HepG2 (cell line): ENCODE results near the gene ZBED1. TPM values are rescaled to one million over a fixed set of nuclear protein-coding genes. Genes with fewer than 3 reads are reported as not detected.

Source experiments
- NCOA5 ChIP-seq: sonication (generic); formaldehyde crosslinking; IDR thresholded peaks from 2 replicates; pipeline ENCODE4 v1.4.0; 2020; ENCODE audit warnings: missing genetic modification reagents
- PAF1 ChIP-seq: IDR thresholded peaks from 2 replicates; pipeline ENCODE4 v1.6.1; 2016; ENCODE audit warnings: missing genetic modification reagents, missing compliant biosample characterization
- RFX3 ChIP-seq: IDR thresholded peaks from 2 replicates; pipeline ENCODE4 v1.6.1; 2016; ENCODE audit warnings: missing biosample characterization, missing genetic modification reagents
- SRSF4 ChIP-seq: fragments of 200-400 bp; formaldehyde crosslinking; IDR thresholded peaks from one replicate; pipeline ENCODE4 v1.6.1; 2018; ENCODE audit warnings: mild to moderate bottlenecking, low read depth, low read length, moderate library complexity; ENCODE audit not compliant: poor library complexity, severe bottlenecking
- ZBTB20 ChIP-seq: sonication (generic); formaldehyde crosslinking; IDR thresholded peaks from 2 replicates; pipeline ENCODE4 v1.8.1; 2023; ENCODE audit warnings: missing genetic modification reagents, low read depth, mild to moderate bottlenecking, borderline replicate concordance
- ZNF12 ChIP-seq: sonication (generic); formaldehyde crosslinking; IDR thresholded peaks from 2 replicates; pipeline ENCODE4 v1.5.0; 2020; ENCODE audit warnings: missing genetic modification reagents
- ZNF747 ChIP-seq: sonication (generic); formaldehyde crosslinking; IDR thresholded peaks from 2 replicates; pipeline ENCODE4 v1.8.1; 2023; ENCODE audit warnings: missing genetic modification reagents, mild to moderate bottlenecking, borderline replicate concordance
- polyA plus RNA-seq, 8 experiments: library from polyadenylated mRNA; depleted of rRNA in 3 of 8; stranded (reverse) in 7 of 8; unstranded in 1 of 8; fragments of >200 nt; fragmentation: Illumina TruSeq in 4 of 8; extraction: Trizol in 4 of 8; gene quantifications; 2 replicates each; pipeline versions ENCODE4 v1.2.1 to v1.2.3, GENCODE V29; 2011 to 2016; ENCODE audit warnings: low read depth in 4 of 8, missing spikeins in 1 of 8, mixed read lengths in 1 of 8; ENCODE audit not compliant: insufficient read depth in 1 of 8
- total RNA-seq, 5 experiments: library from RNA; depleted of rRNA; stranded (reverse); fragments of >200 nt; fragmentation: Illumina TruSeq; extraction: Trizol; gene quantifications; 2 replicates each; pipeline ENCODE4 v1.2.3, GENCODE V29; 2016; ENCODE audit warnings: low read depth in 1 of 5
- TF ChIP-seq, protein P1 (sequence below): sonication (generic); formaldehyde crosslinking; IDR thresholded peaks from 2 replicates; pipeline ENCODE4 v1.4.0; 2020; ENCODE audit warnings: missing genetic modification reagents
- TF ChIP-seq, protein P2 (sequence below): sonication (generic); formaldehyde crosslinking; IDR thresholded peaks from 2 replicates; pipeline ENCODE4 v1.5.0; 2020; ENCODE audit warnings: missing genetic modification reagents
- TF ChIP-seq, protein P3 (sequence below): sonication (generic); formaldehyde crosslinking; IDR thresholded peaks from 2 replicates; pipeline ENCODE4 v1.4.0; 2020; ENCODE audit warnings: missing genetic modification reagents
- TF ChIP-seq, protein P4 (sequence below): sonication (generic); formaldehyde crosslinking; IDR thresholded peaks from 2 replicates; pipeline ENCODE4 v1.4.0; 2020; ENCODE audit warnings: missing genetic modification reagents, borderline replicate concordance
- TF ChIP-seq, protein P5 (sequence below): sonication (generic); formaldehyde crosslinking; IDR thresholded peaks from 2 replicates; pipeline ENCODE4 v1.5.0; 2020; ENCODE audit warnings: missing genetic modification reagents

The ZBED1 gene
- total and polyA plus RNA-seq, 2 of the 13 experiments (the other 11 are each of a cell fraction or from before 2014, with no cell fraction given): 20.0 to 29.8 TPM

DNA sequence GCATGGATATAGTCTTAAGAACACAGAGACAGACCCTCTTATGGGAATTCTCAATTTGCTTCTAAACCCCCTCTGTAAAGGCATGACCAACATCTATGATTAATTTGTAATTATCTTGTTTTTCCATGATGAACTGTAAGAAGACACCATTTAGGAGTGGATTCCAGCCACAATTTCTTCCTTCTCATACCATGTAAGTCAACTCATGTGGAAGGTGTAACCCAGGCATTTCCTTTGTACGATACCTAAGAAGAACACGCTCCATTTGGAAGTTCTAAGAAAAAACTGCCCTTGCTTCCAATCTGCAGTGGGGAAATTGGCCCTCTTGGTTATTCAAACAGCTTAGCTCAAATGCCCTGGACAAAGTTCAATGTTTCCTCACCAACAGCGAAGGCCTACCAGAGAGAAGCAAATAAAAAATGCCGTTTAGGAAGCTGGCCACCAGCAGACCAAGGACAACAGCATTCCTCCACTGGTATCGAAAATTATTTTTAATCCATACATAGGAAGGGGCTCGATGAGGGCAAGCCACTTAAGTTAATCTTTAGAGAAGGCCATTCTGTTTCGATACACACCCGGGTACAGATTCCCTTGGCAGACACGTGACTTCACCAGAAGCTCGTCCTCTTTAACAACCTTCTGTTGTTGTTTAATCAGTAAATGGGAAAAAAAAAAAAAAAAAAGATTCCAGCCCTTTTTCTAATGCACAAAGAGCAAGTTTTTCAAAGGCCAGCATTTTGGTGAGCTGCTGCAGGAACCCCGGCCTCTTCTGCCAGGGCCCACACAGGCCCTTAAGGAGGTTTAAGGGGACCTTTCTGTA, 2.6 kb downstream of the ZBED1 start (continued):
- TF ChIP-seq, protein P1, sequence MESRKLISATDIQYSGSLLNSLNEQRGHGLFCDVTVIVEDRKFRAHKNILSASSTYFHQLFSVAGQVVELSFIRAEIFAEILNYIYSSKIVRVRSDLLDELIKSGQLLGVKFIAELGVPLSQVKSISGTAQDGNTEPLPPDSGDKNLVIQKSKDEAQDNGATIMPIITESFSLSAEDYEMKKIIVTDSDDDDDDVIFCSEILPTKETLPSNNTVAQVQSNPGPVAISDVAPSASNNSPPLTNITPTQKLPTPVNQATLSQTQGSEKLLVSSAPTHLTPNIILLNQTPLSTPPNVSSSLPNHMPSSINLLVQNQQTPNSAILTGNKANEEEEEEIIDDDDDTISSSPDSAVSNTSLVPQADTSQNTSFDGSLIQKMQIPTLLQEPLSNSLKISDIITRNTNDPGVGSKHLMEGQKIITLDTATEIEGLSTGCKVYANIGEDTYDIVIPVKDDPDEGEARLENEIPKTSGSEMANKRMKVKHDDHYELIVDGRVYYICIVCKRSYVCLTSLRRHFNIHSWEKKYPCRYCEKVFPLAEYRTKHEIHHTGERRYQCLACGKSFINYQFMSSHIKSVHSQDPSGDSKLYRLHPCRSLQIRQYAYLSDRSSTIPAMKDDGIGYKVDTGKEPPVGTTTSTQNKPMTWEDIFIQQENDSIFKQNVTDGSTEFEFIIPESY (CRISPR knock-in tag): no peak
- TF ChIP-seq NCOA5: no peak
- TF ChIP-seq, protein P2, sequence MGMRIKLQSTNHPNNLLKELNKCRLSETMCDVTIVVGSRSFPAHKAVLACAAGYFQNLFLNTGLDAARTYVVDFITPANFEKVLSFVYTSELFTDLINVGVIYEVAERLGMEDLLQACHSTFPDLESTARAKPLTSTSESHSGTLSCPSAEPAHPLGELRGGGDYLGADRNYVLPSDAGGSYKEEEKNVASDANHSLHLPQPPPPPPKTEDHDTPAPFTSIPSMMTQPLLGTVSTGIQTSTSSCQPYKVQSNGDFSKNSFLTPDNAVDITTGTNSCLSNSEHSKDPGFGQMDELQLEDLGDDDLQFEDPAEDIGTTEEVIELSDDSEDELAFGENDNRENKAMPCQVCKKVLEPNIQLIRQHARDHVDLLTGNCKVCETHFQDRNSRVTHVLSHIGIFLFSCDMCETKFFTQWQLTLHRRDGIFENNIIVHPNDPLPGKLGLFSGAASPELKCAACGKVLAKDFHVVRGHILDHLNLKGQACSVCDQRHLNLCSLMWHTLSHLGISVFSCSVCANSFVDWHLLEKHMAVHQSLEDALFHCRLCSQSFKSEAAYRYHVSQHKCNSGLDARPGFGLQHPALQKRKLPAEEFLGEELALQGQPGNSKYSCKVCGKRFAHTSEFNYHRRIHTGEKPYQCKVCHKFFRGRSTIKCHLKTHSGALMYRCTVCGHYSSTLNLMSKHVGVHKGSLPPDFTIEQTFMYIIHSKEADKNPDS (CRISPR knock-in tag): no peak
- no peak for TF ChIP-seq ZBTB20 (CRISPR knock-in tag)
- TF ChIP-seq ZNF747 (CRISPR knock-in tag): 0 out of 2 replicates have a peak, but pooled peaks have one; percentile 13
- TF ChIP-seq, protein P3, sequence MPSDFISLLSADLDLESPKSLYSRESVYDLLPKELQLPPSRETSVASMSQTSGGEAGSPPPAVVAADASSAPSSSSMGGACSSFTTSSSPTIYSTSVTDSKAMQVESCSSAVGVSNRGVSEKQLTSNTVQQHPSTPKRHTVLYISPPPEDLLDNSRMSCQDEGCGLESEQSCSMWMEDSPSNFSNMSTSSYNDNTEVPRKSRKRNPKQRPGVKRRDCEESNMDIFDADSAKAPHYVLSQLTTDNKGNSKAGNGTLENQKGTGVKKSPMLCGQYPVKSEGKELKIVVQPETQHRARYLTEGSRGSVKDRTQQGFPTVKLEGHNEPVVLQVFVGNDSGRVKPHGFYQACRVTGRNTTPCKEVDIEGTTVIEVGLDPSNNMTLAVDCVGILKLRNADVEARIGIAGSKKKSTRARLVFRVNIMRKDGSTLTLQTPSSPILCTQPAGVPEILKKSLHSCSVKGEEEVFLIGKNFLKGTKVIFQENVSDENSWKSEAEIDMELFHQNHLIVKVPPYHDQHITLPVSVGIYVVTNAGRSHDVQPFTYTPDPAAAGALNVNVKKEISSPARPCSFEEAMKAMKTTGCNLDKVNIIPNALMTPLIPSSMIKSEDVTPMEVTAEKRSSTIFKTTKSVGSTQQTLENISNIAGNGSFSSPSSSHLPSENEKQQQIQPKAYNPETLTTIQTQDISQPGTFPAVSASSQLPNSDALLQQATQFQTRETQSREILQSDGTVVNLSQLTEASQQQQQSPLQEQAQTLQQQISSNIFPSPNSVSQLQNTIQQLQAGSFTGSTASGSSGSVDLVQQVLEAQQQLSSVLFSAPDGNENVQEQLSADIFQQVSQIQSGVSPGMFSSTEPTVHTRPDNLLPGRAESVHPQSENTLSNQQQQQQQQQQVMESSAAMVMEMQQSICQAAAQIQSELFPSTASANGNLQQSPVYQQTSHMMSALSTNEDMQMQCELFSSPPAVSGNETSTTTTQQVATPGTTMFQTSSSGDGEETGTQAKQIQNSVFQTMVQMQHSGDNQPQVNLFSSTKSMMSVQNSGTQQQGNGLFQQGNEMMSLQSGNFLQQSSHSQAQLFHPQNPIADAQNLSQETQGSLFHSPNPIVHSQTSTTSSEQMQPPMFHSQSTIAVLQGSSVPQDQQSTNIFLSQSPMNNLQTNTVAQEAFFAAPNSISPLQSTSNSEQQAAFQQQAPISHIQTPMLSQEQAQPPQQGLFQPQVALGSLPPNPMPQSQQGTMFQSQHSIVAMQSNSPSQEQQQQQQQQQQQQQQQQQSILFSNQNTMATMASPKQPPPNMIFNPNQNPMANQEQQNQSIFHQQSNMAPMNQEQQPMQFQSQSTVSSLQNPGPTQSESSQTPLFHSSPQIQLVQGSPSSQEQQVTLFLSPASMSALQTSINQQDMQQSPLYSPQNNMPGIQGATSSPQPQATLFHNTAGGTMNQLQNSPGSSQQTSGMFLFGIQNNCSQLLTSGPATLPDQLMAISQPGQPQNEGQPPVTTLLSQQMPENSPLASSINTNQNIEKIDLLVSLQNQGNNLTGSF (CRISPR knock-in tag): no peak
- TF ChIP-seq, protein P4, sequence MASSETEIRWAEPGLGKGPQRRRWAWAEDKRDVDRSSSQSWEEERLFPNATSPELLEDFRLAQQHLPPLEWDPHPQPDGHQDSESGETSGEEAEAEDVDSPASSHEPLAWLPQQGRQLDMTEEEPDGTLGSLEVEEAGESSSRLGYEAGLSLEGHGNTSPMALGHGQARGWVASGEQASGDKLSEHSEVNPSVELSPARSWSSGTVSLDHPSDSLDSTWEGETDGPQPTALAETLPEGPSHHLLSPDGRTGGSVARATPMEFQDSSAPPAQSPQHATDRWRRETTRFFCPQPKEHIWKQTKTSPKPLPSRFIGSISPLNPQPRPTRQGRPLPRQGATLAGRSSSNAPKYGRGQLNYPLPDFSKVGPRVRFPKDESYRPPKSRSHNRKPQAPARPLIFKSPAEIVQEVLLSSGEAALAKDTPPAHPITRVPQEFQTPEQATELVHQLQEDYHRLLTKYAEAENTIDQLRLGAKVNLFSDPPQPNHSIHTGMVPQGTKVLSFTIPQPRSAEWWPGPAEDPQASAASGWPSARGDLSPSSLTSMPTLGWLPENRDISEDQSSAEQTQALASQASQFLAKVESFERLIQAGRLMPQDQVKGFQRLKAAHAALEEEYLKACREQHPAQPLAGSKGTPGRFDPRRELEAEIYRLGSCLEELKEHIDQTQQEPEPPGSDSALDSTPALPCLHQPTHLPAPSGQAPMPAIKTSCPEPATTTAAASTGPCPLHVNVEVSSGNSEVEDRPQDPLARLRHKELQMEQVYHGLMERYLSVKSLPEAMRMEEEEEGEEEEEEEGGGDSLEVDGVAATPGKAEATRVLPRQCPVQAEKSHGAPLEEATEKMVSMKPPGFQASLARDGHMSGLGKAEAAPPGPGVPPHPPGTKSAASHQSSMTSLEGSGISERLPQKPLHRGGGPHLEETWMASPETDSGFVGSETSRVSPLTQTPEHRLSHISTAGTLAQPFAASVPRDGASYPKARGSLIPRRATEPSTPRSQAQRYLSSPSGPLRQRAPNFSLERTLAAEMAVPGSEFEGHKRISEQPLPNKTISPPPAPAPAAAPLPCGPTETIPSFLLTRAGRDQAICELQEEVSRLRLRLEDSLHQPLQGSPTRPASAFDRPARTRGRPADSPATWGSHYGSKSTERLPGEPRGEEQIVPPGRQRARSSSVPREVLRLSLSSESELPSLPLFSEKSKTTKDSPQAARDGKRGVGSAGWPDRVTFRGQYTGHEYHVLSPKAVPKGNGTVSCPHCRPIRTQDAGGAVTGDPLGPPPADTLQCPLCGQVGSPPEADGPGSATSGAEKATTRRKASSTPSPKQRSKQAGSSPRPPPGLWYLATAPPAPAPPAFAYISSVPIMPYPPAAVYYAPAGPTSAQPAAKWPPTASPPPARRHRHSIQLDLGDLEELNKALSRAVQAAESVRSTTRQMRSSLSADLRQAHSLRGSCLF (CRISPR knock-in tag): no peak
- TF ChIP-seq ZNF12 (CRISPR knock-in tag): peak; percentile 41; the same call in 1 of the 2 replicates
- TF ChIP-seq, protein P5, sequence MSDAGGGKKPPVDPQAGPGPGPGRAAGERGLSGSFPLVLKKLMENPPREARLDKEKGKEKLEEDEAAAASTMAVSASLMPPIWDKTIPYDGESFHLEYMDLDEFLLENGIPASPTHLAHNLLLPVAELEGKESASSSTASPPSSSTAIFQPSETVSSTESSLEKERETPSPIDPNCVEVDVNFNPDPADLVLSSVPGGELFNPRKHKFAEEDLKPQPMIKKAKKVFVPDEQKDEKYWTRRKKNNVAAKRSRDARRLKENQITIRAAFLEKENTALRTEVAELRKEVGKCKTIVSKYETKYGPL (CRISPR knock-in tag): no peak
- no peak for TF ChIP-seq SRSF4
- no peak for TF ChIP-seq RFX3 (CRISPR knock-in tag)
- TF ChIP-seq PAF1: no peak
